HepG2 (cell line): ENCODE data around the gene MYO18A. TPM values are rescaled to one million over a fixed set of nuclear protein-coding genes. Genes with fewer than 3 reads are reported as not detected.

Experiments
- ATAC-seq: fragments of 200-7000 bp; cut with Tn5 transposase; 3 replicates; pipeline ENCODE4 v1.9.1; 2020; ENCODE audit warnings: mild to moderate bottlenecking, moderate library complexity
- BruUV-seq: library from RNA; stranded (reverse); fragments of 400-500 nt; replicated peaks from 2 replicates; lab custom pipeline; 2021; lab: Mats Ljungman, UMichigan
- CTCF ChIA-PET: fragments of 300-600 bp; formaldehyde crosslinking; extraction: SDS; loops from one replicate; lab custom pipeline; 2021; ENCODE audit warnings: low total read pairs, inconsistent platforms, low intra/inter-chr PET ratio; lab: Yijun Ruan, JAX
- POLR2A ChIA-PET: fragments of 350-600 bp; sonication (Branson Sonifier 250); formaldehyde crosslinking; loops from one replicate; lab custom pipeline; 2020; ENCODE audit warnings: antibody characterized with exemption, inconsistent platforms; lab: Yijun Ruan, JAX
- DNase-seq: peaks from one replicate; pipeline ENCODE4 v3.0.0-alpha.2; 2015; ENCODE audit warnings: low spot score
- FAIRE-seq: peaks from 3 replicates; lab custom pipeline; 2011; peaks lifted over from hg19 to GRCh38; lab: Jason Lieb, UNC
- H2AFZ ChIP-seq: one replicate; pipeline ENCODE4 v1.6.1; 2011; ENCODE audit warnings: low read length, inconsistent platforms
- H3K27ac ChIP-seq: fragments of 300-600 bp; 3 replicates; pipeline ENCODE4 v1.8.0; 2011; ENCODE audit warnings: mixed run types, mild to moderate bottlenecking, mixed read lengths, low read length, inconsistent platforms; ENCODE audit not compliant: insufficient read depth; ENCODE audit errors: extremely low read length
- H3K27me3 ChIP-seq, 2 experiments: fragments of 200-600 bp in 1 of 2; 2 replicates in 1 of 2; 3 replicates in 1 of 2; pipeline versions ENCODE4 v1.6.0 to v1.8.0; 2011; ENCODE audit warnings: low read length in 2 of 2, mild to moderate bottlenecking in 2 of 2, moderate library complexity in 2 of 2, inconsistent platforms in 1 of 2; ENCODE audit not compliant: insufficient read depth in 2 of 2, control insufficient read depth in 1 of 2
- H3K36me3 ChIP-seq, 2 experiments: fragments of 200-600 bp in 1 of 2; replicated peaks in 1 of 2; 2 replicates in 1 of 2; 3 replicates in 1 of 2; pipeline versions ENCODE4 v1.5.1 to v1.8.0; 2011; ENCODE audit warnings: low read length in 2 of 2, inconsistent platforms in 1 of 2; ENCODE audit not compliant: insufficient read depth in 2 of 2, control insufficient read depth in 1 of 2
- H3K4me1 ChIP-seq: 2 replicates; pipeline ENCODE4 v1.5.1; 2012; ENCODE audit warnings: low read length, inconsistent platforms; ENCODE audit not compliant: insufficient read depth
- H3K4me2 ChIP-seq: 2 replicates; pipeline ENCODE4 v1.6.0; 2011; ENCODE audit warnings: low read depth, low read length, inconsistent platforms
- H3K4me3 ChIP-seq, 3 experiments: fragments of 200-600 bp in 1 of 3; sonication (generic), shearing (Covaris generic) in 1 of 3; replicated peaks in 1 of 3; 2 replicates each; pipeline ENCODE4 v1.5.1; 2011 to 2016; ENCODE audit warnings: low read length in 3 of 3, inconsistent platforms in 2 of 3, low read depth in 2 of 3, mild to moderate bottlenecking in 2 of 3, control low read depth in 1 of 3, mixed read lengths in 1 of 3; ENCODE audit not compliant: insufficient read depth in 1 of 3
- H3K79me2 ChIP-seq: one replicate; pipeline ENCODE4 v1.6.1; 2011; ENCODE audit warnings: low read length, inconsistent platforms; ENCODE audit not compliant: insufficient read depth
- H3K9ac ChIP-seq: 2 replicates; pipeline ENCODE4 v1.6.0; 2011; ENCODE audit warnings: mild to moderate bottlenecking, low read depth, low read length, inconsistent platforms; ENCODE audit not compliant: insufficient read depth
- H3K9me3 ChIP-seq: 2 replicates; pipeline ENCODE4 v1.5.1; 2012; ENCODE audit warnings: mild to moderate bottlenecking, low read length
- H4K20me1 ChIP-seq: 2 replicates; pipeline ENCODE4 v1.6.0; 2011; ENCODE audit warnings: inconsistent platforms, mild to moderate bottlenecking, low read length, moderate library complexity; ENCODE audit not compliant: insufficient read depth
- CCAR2 ChIP-seq: fragments of 200-400 bp; formaldehyde crosslinking; optimal IDR thresholded peaks from 2 replicates; pipeline ENCODE3; 2018; ENCODE audit warnings: low read depth, mild to moderate bottlenecking, low read length, moderate library complexity
- CTCF ChIP-seq: sonication (generic); formaldehyde crosslinking; IDR thresholded peaks from 2 replicates; pipeline ENCODE4 v1.5.0; 2020; ENCODE audit warnings: mild to moderate bottlenecking, missing genetic modification reagents, moderate library complexity
- E2F1 ChIP-seq: sonication (generic); formaldehyde crosslinking; IDR thresholded peaks from 2 replicates; pipeline ENCODE4 v1.5.0; 2020; ENCODE audit warnings: missing genetic modification reagents
- HNRNPL ChIP-seq: fragments of 200-400 bp; formaldehyde crosslinking; IDR thresholded peaks from 2 replicates; pipeline ENCODE4 v1.6.1; 2017; ENCODE audit warnings: mild to moderate bottlenecking, low read depth, low read length
- MTA1 ChIP-seq: sonication (generic); formaldehyde crosslinking; IDR thresholded peaks from 2 replicates; pipeline ENCODE4 v1.4.0; 2020; ENCODE audit warnings: missing genetic modification reagents, mild to moderate bottlenecking, borderline replicate concordance
- RBFOX2 ChIP-seq: fragments of 200-400 bp; formaldehyde crosslinking; IDR thresholded peaks from 2 replicates; pipeline ENCODE4 v1.6.1; 2017; ENCODE audit warnings: low read depth, mild to moderate bottlenecking, low read length
- ZNF24 ChIP-seq: fragments of 450-650 bp; IDR thresholded peaks from 2 replicates; pipeline ENCODE4 v1.6.1; 2017; ENCODE audit warnings: antibody characterized with exemption, mild to moderate bottlenecking
- ZNF317 ChIP-seq: sonication (generic); formaldehyde crosslinking; IDR thresholded peaks from 2 replicates; pipeline ENCODE4 v1.5.0; 2020; ENCODE audit warnings: mild to moderate bottlenecking, missing genetic modification reagents
- ZNF652 ChIP-seq: IDR thresholded peaks from 2 replicates; pipeline ENCODE4 v1.6.1; 2016; ENCODE audit warnings: low read depth, borderline replicate concordance
- ZZZ3 ChIP-seq: sonication (generic); formaldehyde crosslinking; IDR thresholded peaks from 2 replicates; pipeline ENCODE4 v1.4.0; 2020; ENCODE audit warnings: missing genetic modification reagents, mild to moderate bottlenecking, borderline replicate concordance
- WGBS: methylation state at CpG from one replicate; pipeline ENCODE4 v1.1.6; 2017; ENCODE audit warnings: low lambda C conversion rate; 5-methylcytosine and 5-hydroxymethylcytosine counted together
- in situ Hi-C: cut with HindIII; loops from 2 replicates; pipeline ENCODE4 v1.10.0; 2017; ENCODE audit warnings: low pct_unique_long_range_greater_than_20kb; ENCODE audit not compliant: extremely low pct_ligation_motif_present
- intact Hi-C: fragments of 100-400 bp; cut with micrococcal nuclease; formaldehyde crosslinking; loops from one replicate; pipeline ENCODE4 v1.10.0; 2022; ENCODE audit not compliant: unreplicated experiment
- polyA plus RNA-seq, 8 experiments: library from polyadenylated mRNA; depleted of rRNA in 3 of 8; stranded (reverse) in 7 of 8; unstranded in 1 of 8; fragments of >200 nt; fragmentation: Illumina TruSeq in 4 of 8; extraction: Trizol in 4 of 8; gene quantifications; 2 replicates each; pipeline versions ENCODE4 v1.2.1 to v1.2.3, GENCODE V29; 2011 to 2016; ENCODE audit warnings: low read depth in 4 of 8, missing spikeins in 1 of 8, mixed read lengths in 1 of 8; ENCODE audit not compliant: insufficient read depth in 1 of 8
- total RNA-seq, 5 experiments: library from RNA; depleted of rRNA; stranded (reverse); fragments of >200 nt; fragmentation: Illumina TruSeq; extraction: Trizol; gene quantifications; 2 replicates each; pipeline ENCODE4 v1.2.3, GENCODE V29; 2016; ENCODE audit warnings: low read depth in 1 of 5
- TF ChIP-seq, protein P1 (sequence below): sonication (generic); formaldehyde crosslinking; IDR thresholded peaks from 2 replicates; pipeline ENCODE4 v1.4.0; 2020; ENCODE audit warnings: missing genetic modification reagents
- TF ChIP-seq, protein P2 (sequence below): sonication (generic); formaldehyde crosslinking; IDR thresholded peaks from 2 replicates; pipeline ENCODE4 v1.4.0; 2020; ENCODE audit warnings: missing genetic modification reagents; ENCODE audit errors: not compliant biosample characterization
- TF ChIP-seq, protein P3 (sequence below): sonication (generic); formaldehyde crosslinking; IDR thresholded peaks from 2 replicates; pipeline ENCODE4 v1.8.0; 2022; ENCODE audit warnings: mild to moderate bottlenecking, missing genetic modification reagents, moderate library complexity

Gene MYO18A
- total and polyA plus RNA-seq, 2 of the 13 experiments (the other 11 are each of a cell fraction or from before 2014, with no cell fraction given): 16.8 to 24.8 TPM

GRCh38 chr17:29115435-29115834 is 64.8 kb downstream of the MYO18A start:
- FAIRE-seq: no peak
- Histone ChIP-seq H3K4me3 (no peak overlapping the region), H3K36me3 (peaks cover 50 to 70% of the 10 kb centered on the region in 2 experiments), H3K79me2 (no peaks in the 10 kb centered on the region), H3K4me2 (no peak overlapping the region), H3K27me3 (no peaks in the 10 kb centered on the region), H3K27ac (no peak overlapping the region), H4K20me1 (peaks cover 6% of the 10 kb centered on the region; the same call in 1 of the 2 replicates), H3K9me3 (no peaks in the 10 kb centered on the region), H2AFZ (no peak overlapping the region), H3K9ac (no peak overlapping the region), H3K4me1 (no peaks in the 10 kb centered on the region)
- POLR2A ChIA-PET: no interaction called here
- WGBS: no CpG with 5 or more reads among the region's 9 CpGs
- CTCF ChIA-PET: interaction anchor here (3.2 kb wide), 1 partner anchor 150 kb away, joined by 21 read pairs; no protein-coding TSS in a partner anchor
- no peak for ATAC-seq
- in situ Hi-C loops: loop anchor here (25.0 kb wide), 1 partner anchor 378 kb away; the partner anchor contains the start of genes NEK8, TLCD1 and TRAF4
- no peak for DNase-seq
- intact Hi-C loops: no loop called here
- BruUV-seq: no TSS peak
- TF ChIP-seq ZNF652 (no peak), ZNF24 (no peak), RBFOX2 (no peak), MTA1 (CRISPR knock-in tag) (no peak), ZNF317 (no peak), ZZZ3 (no peak), CCAR2 (no peak), CTCF (CRISPR knock-in tag) (no peak), E2F1 (CRISPR knock-in tag) (no peak), HNRNPL (no peak)
- TF ChIP-seq, protein P1, sequence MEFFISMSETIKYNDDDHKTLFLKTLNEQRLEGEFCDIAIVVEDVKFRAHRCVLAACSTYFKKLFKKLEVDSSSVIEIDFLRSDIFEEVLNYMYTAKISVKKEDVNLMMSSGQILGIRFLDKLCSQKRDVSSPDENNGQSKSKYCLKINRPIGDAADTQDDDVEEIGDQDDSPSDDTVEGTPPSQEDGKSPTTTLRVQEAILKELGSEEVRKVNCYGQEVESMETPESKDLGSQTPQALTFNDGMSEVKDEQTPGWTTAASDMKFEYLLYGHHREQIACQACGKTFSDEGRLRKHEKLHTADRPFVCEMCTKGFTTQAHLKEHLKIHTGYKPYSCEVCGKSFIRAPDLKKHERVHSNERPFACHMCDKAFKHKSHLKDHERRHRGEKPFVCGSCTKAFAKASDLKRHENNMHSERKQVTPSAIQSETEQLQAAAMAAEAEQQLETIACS: no peak
- TF ChIP-seq, protein P2, sequence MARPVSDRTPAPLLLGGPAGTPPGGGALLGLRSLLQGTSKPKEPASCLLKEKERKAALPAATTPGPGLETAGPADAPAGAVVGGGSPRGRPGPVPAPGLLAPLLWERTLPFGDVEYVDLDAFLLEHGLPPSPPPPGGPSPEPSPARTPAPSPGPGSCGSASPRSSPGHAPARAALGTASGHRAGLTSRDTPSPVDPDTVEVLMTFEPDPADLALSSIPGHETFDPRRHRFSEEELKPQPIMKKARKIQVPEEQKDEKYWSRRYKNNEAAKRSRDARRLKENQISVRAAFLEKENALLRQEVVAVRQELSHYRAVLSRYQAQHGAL (CRISPR knock-in tag): no peak
- TF ChIP-seq, protein P3, sequence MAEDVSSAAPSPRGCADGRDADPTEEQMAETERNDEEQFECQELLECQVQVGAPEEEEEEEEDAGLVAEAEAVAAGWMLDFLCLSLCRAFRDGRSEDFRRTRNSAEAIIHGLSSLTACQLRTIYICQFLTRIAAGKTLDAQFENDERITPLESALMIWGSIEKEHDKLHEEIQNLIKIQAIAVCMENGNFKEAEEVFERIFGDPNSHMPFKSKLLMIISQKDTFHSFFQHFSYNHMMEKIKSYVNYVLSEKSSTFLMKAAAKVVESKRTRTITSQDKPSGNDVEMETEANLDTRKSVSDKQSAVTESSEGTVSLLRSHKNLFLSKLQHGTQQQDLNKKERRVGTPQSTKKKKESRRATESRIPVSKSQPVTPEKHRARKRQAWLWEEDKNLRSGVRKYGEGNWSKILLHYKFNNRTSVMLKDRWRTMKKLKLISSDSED (CRISPR knock-in tag): no peak
